HG03354 (cell line): ENCODE results near the gene CENPS.

Source experiments
- ATAC-seq: cut with Tn5 transposase; IDR thresholded peaks from one replicate; pipeline ENCODE4 v1.9.1; 2021; ENCODE audit warnings: mild to moderate bottlenecking; ENCODE audit not compliant: unreplicated experiment, poor library complexity, severe bottlenecking

CENPS gene

DNA sequence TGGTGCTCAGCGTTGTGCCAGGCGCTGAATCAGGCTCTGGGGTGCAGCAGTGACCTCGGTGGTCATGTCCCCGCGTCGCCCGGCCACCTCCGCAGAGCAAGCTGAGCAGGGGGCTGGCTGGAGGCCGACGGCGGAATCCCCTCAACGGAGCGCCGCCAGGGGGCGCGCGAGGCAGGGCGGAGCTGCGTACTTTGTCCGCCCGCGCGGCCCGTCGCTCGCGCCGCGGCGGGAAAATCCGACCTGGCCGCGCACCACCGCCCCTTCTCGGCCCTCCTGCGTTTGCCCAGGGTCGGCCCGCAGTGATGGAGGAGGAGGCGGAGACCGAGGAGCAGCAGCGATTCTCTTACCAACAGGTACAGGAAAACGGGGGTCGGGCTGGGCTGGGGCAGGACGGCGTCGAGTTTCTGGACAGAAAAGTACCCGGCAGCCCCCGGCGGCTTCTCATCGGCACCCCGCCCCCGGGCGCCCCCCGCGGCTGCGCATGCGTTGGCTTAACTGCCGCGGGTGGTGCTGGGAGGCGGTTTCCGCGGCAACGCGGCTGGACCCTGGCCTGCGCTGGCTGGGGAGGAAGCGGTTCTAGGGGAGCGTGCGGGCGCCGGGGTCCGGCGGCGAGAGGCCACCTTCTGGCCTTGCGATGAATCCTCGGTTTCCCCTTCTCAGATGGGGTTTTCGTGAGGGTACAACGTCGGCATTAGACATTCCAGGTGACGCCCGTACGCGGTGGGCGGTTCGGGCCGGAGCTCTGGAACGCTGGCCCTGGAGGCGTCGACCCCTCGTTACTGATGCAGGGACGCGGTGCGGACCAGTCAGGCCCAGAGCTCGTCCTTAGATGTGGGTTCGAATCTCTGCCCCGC, at the start of gene CENPS:
TSS of gene CENPS (plus strand) at position 218 of the 854 bp plus-strand sequence. CDS start at position 303, 85 bp downstream.
- ATAC-seq: peak; percentile 85

DNA sequence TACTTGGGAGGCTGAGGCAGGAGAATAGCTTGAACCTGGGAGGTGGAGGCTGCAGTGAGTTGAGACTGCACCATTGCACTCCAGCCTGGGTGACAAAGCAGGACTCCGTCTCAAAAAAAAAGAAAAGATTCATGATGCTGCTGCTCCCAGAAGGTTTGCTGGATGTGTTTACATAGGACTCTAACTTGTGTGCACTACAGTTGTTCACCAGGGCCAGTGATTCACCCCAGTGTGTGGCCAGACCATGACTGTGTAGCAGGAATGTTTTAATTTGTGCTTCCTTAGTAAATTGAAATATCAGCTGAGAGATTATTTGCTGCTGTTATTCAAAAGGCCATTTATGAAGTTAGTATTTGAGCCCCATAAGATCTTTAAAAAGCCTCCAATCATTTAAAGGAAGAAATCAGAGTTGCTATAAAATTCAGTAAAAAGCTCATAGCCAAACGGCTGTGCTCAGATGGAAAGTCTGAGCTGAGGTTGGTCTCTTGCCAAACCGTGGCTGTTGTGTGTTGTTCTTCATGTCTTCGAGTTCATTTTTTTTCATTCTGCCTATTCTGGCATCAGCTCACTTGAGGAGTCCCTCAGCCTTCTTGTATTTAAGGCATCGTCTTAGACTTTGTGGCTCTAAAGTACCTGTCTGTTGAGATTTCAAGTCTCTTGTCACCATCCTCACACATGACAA, 49.5 kb upstream of the CENPS start:
- no peak for ATAC-seq

DNA sequence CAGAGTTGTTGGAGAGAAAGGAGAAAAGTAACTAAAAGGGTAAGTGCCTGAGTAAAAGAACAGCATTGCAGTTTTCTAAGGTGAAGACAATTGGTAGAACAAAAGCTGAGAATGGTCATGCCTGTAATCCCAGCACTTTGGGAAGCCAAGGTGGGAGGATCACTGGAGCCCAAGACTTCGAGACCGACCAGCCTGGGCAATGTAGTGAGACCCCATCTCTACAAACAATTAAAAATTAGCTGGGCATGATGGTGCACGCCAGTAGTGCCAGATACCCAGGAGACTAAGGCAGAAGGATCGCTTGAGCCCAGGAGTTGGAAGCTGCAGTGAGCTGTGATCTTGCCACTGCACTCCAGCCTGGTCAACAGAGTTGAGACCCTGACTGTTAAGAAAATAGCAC, 46.6 kb upstream of the CENPS start:
- no peak for ATAC-seq

DNA sequence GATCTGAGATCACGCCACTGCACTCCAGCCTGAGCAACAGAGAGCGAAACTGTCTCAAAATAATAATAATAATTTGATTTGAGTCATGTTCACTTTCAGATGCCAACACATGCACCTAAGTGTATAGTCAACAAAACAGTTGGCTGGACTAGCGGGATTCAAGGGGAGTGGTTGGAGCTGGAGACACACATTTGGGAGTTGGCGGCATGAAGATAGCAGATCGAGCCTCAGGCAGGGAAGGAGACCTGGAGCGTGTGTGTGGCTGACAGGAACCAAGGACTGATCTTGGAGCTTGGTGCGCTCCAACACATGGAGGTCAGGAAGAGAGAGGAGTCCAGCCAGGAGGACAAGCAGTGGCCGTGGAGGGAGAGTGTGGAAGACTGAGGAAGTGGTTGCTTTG, 46.0 kb upstream of the CENPS start:
- no peak for ATAC-seq

DNA sequence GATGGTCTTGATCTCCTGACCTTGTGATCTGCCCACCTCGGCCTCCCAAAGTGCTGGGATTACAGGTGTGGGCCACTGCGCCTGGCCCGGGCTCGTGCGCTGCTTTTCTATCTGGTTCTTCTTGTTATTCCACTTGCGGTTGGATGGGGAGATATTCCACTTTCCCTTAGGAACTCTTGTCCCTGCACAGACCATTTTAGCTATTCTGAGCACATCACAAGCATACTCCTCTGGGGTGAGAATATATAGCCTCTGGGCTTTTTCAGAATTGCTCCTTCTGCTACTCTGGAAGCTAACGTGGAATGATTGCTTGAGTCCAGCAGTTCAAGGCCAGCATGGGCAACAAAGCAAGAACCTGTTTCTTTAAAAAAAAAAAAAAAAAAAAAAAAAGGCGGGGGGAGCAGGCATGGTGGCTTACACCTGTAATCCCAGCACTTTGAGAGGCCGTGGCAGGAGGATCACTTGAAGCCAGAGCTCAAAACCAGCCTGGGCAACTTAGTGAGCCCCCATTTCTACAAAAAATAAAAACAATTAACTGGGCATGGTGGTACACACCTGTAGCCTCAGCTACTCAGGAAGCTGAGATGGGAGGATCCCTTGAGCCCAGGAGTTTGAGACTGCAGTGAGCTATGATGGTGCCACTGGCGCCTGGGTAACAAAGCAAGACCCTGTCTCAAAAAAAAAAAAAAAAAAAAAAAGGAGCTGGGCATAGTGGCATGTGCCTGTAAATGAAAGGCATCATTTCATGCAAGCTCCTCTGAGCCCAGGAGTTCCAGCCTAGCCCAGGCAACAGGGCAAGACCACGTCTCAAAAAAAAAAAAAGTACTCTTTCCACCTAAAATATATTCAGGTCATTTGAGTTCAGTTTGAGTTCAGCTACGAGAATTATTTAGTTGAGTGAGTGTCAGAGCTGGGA, 43.2 kb upstream of the CENPS start:
- no peak for ATAC-seq

DNA sequence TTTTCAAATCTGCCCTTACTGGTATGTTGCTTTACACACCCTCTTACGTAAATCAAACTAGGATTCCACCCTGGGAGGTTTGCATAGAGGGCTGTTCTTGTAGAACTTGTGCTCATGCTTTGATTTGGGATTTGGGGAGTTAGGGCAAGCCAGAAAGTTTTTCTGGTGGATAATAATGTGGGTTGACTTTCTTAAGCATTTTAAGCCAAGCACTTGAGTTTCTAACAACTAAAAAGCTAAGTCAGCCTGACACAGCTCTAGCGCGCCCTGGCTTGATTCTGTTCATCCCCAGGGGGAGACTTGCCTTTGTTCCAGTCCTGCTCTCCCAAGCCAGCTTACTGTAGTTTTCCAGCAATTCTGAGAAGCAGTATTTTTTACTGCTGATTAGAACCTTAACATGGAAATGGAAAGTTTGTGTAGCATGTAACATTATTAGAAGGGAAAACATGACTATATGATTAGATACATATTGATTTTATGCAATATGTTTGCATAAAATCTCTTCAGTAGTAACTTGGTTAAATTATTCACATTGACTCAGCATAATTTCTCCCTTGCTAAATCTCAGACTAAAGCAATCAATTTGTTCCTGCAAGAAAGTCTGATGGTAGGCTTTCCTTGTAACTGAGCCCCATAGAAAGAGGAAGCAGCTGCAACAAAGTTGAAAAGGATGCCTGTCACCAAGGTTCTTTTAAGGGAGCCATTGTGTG, 42.4 kb upstream of the CENPS start:
- no peak for ATAC-seq

DNA sequence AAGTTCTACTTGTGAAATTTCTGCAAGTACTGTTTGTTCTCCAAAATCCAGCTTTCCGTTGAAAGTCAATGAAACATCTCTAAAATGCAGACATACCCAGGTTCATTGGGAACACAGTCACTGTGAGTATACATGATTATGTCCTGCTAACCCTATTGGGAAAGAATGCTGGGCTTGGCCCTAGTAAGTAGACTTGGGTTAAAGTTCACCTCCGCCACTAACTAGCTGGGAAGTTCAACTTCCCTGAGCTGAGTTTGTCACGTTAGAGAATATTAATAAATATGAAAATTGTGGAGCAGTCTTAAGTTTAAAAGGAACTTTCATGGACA, 41.9 kb upstream of the CENPS start:
- no peak for ATAC-seq

DNA sequence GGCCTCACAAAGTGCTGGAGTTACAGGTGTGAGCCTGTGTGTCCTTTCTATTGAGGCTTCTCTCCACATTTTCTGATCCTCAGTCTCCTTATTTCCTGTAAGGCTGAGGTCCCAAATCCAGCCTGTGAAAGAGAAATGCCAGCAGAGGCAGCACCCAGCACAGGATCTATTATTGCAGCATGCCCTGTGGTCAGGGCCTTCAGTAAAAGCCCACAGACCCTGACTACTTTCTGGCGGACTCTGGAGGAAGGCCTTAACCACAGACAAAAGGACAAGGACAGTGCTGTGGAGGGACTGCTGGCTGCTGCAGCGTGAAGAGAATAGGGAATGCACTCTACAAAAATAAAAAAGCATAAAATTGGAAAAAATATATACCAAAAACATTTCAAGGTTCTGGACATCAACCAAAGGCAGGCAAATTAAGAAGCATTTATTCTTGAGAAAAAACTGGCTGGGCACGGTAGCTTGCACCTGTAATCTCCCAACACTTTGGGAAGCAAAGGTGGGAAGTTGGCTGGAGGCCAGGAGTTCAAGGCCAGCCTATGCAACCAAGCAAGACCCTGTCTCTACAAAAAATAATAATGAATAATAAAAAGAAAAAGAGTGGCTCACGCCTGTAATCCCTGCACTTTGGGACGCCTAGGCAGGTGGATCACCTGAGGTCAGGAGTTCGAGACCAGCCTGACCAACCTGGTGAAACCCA, 40.8 kb upstream of the CENPS start:
- ATAC-seq: no peak

DNA sequence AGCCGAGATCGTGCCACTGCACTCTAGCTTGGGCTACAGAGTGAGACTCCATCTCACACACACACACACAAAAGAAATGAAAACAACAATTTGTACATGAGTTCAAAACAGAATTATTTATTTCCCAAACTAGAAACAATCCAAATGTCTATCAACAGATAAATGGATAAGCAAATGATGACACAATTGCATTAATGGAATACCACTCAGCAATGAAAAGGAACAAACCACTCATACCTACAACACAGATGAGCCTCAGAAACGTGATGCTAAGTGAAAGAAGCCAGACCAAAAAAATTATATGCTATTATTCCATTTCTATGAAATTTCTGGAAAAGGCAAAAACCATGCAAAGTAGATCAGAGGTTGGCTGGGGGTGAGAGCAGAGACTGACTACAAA, 33.4 kb upstream of the CENPS start:
- no peak for ATAC-seq

DNA sequence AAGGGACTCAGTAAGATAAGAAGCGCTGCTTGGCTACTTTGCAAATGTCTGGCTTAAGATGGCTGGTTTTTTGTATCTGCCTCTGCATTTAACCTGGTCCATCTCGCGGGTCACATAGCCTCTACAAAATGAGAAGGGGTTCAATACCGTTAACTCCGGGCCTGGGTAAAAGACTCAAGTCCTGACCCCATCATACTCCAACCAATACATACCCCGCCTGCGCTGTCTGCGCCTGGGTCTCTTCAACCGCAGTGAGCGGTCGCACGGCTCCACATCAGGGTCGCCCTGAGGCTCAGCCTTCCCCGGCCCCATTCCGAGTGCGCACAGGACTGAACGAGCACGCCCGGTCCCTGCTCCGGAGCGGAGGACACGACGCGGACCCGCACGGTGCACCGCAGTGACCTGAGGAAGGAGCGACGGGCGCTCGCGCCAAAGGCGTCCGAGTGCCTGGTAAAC, 31.9 kb upstream of the CENPS start:
- ATAC-seq: peak; percentile 23

DNA sequence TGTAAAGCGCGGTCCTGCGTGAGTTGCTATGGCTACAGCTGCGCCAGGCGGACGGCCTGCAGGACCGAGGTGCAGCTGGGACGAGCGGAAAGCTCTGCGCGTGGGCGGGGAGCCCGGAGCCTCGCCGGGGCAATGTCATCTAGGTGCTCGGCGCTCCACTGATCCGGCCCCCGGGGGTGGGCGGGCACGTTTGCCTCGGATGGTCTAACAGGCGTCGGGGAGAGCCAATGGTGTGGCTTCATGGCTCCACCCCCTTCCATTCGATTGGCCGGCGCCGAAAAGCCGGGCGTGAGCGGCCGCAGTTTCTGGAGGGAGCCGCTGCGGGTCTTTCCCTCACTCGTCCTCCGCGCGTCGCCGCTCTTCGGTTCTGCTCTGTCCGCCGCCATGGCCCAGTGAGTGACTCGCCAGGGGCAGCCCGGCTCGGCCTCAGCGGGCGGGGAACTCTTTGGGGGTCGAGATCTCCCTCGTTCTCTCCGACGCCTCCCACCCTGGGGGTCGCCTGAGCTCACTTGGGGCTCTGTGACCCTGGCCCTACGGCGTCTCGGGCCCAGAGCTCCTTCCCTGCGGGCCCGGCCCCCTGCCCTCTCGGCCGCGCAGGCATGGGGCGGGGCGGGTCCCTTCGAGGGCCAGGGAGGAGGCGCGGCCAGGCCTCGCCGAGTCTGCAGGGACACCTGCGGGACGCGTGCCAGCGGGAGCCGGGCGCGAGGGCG, 31.3 kb upstream of the CENPS start, which contains the start of gene PGD:
TSS of gene PGD (plus strand) at position 331 of the 710 bp plus-strand sequence. CDS start at position 385, 54 bp downstream.
- peak; percentile 96 for ATAC-seq

DNA sequence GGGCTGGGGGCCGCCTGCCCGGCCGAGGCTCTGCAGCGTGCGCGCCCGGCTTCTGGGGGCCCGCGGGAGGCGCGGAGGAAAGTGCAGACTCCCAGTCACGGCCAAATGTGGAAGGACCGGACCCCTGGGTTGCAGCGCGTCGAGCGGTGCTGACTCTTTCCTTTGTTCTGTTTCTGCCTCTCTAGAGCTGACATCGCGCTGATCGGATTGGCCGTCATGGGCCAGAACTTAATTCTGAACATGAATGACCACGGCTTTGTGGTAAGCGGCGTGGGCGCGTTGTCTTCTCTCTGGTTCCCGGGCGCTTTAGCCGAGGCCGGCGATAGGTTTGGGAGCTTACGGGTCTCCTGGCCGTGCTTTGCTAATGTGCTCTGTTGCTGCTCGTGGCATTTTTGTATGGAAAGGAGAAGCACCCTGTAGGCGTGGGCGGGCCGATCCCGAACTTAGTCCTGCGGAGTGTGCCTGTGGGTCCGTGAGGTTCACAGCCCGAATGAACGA, 30.7 kb upstream of the CENPS start:
- ATAC-seq: no peak

DNA sequence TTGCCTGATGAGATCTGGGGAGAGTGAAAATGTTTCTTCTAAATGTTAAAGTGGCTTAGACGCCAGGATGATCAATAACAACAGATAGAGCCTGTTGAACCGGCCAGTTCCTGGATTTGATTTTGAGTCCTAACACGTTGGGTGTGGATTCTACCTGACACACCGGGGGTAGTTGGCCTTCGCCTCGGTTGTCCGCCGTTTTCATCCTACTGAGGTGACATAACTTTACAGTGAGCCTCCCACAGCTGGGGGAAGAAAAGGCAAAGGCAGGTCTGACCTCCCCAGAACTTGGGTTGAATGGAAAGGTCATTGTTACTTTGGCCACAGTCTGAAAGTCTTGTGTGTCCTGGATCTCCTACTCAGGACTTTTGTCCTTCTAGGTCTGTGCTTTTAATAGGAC, 30.2 kb upstream of the CENPS start:
- no peak for ATAC-seq

DNA sequence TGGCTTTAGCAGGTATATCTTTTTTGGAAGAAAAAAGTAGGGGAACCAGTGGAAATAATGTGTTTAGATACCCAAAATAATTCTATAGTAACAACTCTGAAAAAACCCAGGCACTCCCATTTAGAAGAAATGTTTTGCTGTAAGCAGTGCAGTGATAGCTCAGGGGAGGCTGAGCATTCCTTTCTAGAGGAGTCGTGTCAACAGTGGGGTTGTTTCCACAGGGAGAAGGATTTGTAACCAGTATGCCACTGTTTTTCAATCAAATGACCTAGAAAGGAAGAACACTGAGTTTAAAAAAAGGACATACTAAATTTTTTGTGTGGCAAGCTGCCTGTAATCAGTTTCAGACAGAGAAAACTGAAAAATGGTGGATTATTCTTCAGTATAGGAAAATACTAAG, 29.0 kb upstream of the CENPS start:
- no peak for ATAC-seq

DNA sequence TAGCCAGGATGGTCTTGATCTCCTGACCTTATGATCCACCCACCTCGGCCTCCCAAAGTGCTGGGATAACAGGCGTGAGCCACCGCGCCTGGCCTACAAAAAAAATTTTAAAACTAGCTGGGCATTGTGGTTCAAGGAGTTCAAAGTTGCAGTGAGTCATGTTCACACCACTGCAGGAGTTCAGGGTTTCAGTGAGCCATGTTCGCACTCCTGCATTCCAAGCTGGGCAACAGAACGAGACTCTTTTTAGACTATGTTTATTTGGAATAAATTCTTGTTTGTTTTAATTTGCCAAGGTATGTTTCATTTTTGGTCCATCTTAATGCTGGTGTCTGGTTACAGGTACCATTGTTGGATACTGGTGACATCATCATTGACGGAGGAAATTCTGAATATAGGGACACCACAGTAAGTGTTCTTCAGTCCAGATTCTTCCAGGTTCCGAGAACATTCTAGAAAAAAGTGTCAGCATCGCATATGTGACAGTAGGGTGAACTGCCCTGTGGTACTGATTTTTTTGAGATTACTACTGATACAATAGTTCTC, 27.4 kb upstream of the CENPS start:
- no peak for ATAC-seq

DNA sequence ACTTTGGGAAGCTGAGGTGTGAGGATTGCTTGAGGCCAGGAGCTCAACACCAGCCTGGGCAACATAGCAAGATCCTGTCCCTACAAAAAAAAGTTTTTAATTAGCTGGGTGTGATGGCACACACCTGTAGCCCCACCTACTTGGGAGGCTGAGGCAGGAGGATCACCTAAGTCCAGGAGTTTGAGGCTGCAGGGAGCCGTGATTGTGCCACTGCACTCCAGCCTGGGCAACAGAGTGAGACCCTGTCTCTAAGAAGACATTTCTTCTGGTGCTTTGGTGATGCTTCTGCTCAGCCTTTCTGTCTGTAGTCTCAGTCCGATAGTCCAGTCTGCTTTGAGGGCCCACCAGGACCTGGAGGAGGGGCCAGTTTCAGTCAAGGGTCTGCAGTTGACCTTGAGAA, 23.0 kb upstream of the CENPS start:
- no peak for ATAC-seq

DNA sequence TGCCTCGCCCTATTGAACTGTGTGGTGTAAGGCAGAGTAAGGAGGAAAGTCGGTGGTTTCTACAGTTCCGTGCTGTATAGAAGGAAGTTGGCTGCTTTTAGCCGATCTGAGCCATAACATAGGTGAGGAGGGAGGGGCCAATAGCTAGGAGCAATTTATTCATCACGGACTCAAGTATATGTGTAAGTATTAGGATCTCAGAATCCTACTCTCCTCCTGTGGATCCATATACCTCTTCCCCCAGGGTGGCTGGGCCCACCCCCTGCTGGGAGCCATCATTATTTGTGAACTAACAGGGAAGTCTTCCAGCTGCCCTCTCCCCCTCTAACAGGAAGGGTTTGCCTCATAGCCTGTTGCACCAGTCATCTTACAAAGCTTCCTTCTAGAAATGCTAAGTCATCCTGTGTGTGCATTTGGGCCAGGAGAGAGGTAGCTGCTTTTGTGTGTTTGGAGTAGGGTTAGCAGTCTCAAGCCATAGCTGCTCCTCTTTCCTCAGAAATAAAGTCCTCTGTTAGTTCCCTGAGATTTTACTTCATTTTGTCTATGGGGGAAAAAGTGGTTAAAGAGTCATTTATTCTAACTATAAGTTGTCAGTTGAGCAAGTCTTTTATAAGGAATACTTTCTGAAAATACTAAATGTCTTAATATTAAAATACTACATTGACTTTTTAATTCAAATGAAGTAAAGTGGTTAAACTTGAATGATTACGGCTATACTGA, 14.9 kb upstream of the CENPS start:
- ATAC-seq: no peak
